H54 (cell line): ENCODE measurements around the gene MEIS2.

Experiments
- DNase-seq: peaks from one replicate; pipeline ENCODE4 v3.0.0; 2011; ENCODE audit warnings: low spot score, mixed read lengths; ENCODE audit not compliant: insufficient read length
- FAIRE-seq: peaks from 3 replicates; lab custom pipeline; 2011; peaks lifted over from hg19 to GRCh38; lab: Jason Lieb, UNC
- POLR2A ChIP-seq: IDR thresholded peaks from 2 replicates; pipeline ENCODE4 v1.6.1; 2011; ENCODE audit warnings: low read depth, mild to moderate bottlenecking, low read length

Gene MEIS2

GRCh38 chr15:37017031-37017625 is 83.2 kb downstream of the MEIS2 start:
- FAIRE-seq (no peak), DNase-seq (no peak)
- no peak for TF ChIP-seq POLR2A

- FAIRE-seq: no peak
- no peak for DNase-seq
- TF ChIP-seq POLR2A: no peak
Measured at GRCh38 chr15:37016231-37016630, 84.1 kb downstream of the MEIS2 start.

GRCh38 chr15:37015451-37015850 is 84.9 kb downstream of the MEIS2 start:
- TF ChIP-seq POLR2A: no peak
- no peak for DNase-seq
- peak; percentile 48 for FAIRE-seq

DNA sequence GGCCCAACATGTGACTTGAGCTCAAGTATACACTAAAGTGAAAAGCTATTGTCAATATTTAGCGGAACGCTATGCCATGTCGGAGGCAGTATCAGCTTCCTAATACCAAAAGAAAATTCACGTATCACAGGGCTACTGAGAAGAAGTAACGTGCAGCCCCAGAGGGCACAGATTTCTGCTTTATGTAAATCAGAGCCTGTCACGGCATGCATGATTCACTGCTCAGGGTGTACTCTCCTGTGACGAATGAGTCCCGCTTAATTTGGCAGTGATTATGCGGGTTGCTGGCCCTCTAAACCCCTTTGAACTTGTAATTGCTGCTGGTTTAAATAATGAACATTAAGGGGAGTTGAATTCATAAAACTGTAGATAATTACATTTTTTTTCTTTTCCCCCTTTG is 85.3 kb downstream of the MEIS2 start:
- no peak for DNase-seq
- no peak for TF ChIP-seq POLR2A
- no peak for FAIRE-seq

GRCh38 chr15:37014566-37014965 is 85.8 kb downstream of the MEIS2 start:
- no peak for TF ChIP-seq POLR2A
- no peak for DNase-seq
- FAIRE-seq: no peak

DNA sequence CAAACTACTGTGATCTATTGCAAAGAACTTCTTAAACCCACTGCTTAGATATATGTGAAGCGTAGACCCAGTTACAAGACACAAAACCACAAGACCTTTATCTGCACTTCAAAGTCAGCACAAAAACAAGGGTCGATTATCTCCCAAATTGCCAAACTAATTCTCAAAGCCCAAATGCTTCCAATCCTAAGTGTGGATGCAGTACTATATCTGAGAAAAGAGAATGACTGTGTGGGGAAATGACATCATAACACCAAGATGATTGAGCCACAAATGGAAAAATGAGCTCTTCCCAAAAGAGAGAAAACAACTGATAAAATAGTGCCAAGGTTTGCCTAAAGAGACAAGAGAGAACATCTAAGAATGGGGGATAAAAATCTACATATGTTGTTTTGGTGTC is 86.2 kb downstream of the MEIS2 start:
- no peak for DNase-seq
- no peak for TF ChIP-seq POLR2A
- FAIRE-seq: peak; percentile 86

DNA sequence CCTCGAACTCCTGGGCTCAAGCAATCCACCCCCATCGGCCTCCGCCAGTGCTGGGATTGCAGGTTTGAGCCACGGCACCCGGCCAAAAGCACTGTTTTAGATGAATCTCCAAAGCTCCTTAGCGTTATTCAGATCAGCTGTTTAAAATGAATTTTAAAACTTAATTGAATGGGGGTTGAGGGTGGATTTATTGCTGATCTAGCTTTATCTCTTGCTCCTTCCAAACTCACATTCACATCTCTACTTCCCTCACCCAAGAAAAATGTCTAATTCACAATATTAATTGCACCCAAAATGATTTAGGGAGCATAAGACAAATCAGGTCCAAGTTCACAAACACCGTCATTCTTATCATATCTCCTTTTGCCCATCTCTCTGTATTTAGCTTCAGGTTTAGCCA is 89.8 kb downstream of the MEIS2 start:
- DNase-seq (no peak), FAIRE-seq (peak; percentile 36)
- no peak for TF ChIP-seq POLR2A

DNA sequence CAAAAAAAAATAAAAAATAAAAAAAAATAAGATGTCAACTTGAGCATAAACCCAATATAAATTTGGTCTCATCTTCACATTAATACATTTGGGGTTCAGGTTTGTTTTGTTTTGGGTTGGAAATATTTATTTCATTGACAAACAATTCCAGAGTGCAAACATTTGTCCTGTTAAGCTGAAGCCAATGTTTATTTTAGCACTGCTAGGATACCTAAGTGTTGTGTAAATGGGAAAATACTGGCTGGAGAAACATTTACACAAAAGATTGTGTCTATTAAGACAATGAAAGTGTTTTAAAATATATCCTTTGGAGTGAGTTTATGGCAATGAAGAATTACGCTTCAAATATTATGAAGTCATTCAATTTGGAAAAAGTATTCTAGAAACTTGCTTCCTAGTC is 91.1 kb downstream of the MEIS2 start:
- no peak for DNase-seq
- TF ChIP-seq POLR2A: no peak
- no peak for FAIRE-seq

DNA sequence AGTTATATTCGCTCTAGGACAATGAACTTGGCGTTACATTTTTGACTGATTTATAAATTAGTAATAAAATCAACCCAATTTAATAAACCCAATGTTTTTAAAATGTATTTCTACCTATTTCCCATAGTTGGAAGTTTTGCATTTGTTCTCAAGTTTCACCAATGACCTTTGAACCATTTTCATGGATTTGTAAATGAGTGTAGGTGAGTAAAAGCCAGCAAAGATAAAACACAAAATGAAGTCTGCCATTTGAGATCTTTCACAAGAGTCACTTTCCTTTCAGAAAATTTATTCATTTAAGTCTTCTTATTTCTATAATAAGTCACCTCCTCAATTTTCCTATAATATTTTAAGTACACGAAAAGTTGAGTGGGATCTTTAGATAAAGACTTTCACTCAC is 92.1 kb downstream of the MEIS2 start:
- FAIRE-seq: no peak
- DNase-seq: no peak
- TF ChIP-seq POLR2A: no peak

- FAIRE-seq (no peak), DNase-seq (no peak)
- no peak for TF ChIP-seq POLR2A
Measured at GRCh38 chr15:37007301-37007700, 93.0 kb downstream of the MEIS2 start.

- FAIRE-seq (no peak), DNase-seq (no peak)
- no peak for TF ChIP-seq POLR2A
Measured at GRCh38 chr15:37004981-37005735, 95.2 kb downstream of the MEIS2 start.

DNA sequence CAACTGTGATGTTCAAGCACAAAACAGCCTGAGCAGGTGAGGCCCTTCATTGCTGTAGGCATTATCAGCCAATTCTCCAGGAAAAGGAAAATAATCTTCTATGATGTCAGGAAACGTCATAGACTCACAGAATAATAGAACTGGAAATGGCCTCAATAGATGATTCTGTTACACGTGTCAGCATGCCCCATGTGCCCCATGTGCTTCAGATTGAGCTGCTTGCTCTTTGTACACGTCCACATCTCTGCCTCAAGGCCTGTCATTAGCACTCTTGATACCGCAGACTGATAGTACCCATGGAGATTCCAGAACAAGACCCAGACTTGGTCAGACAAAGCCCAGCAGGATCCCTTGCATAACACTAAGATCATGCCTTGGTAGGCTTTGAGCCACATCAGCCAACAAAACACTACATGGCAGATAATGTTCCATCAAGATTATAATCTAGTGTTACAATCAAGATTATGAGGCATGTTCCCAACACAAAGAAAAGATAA is 95.9 kb downstream of the MEIS2 start:
- FAIRE-seq (peak; percentile 20), DNase-seq (no peak)
- no peak for TF ChIP-seq POLR2A

GRCh38 chr15:37002041-37002672 is 98.2 kb downstream of the MEIS2 start:
- FAIRE-seq: no peak
- no peak for TF ChIP-seq POLR2A
- DNase-seq: no peak

- FAIRE-seq (no peak), DNase-seq (no peak)
- no peak for TF ChIP-seq POLR2A
Measured at GRCh38 chr15:37001417-37001816, 98.9 kb downstream of the MEIS2 start.
